Smooth muscle cell (in vitro differentiated cells): ENCODE measurements around the gene SERAC1. TPM values are rescaled to one million over a fixed set of nuclear protein-coding genes. Genes with fewer than 3 reads are reported as not detected.

Experiments used
- DNase-seq: peaks from one replicate; lab custom pipeline; 2025; ENCODE audit not compliant: unreplicated experiment; lab: John Stamatoyannopoulos, UW
- H2AFZ ChIP-seq: fragments of 200-600 bp; sonication (generic); 2 replicates; pipeline ENCODE4 v1.6.0; 2016; ENCODE audit warnings: antibody characterized with exemption, low read depth, mild to moderate bottlenecking
- H3F3A ChIP-seq: fragments of 200-600 bp; sonication (generic); 2 replicates; pipeline ENCODE4 v1.6.0; 2017; ENCODE audit warnings: antibody characterized with exemption, low read depth
- H3K27ac ChIP-seq: fragments of 200-600 bp; sonication (generic); 2 replicates; pipeline ENCODE4 v1.5.1; 2016; ENCODE audit warnings: low read depth, mild to moderate bottlenecking
- H3K27me3 ChIP-seq: fragments of 200-600 bp; sonication (generic); 2 replicates; pipeline ENCODE4 v1.6.1; 2016; ENCODE audit warnings: low read depth, mild to moderate bottlenecking
- H3K36me3 ChIP-seq: fragments of 200-600 bp; sonication (generic); 2 replicates; pipeline ENCODE4 v1.5.1; 2016; ENCODE audit warnings: low read depth
- H3K4me1 ChIP-seq: fragments of 200-600 bp; sonication (generic); 2 replicates; pipeline ENCODE4 v1.5.1; 2016; ENCODE audit warnings: low read depth
- H3K4me2 ChIP-seq: fragments of 200-600 bp; sonication (generic); 2 replicates; pipeline ENCODE4 v1.6.0; 2016; ENCODE audit warnings: mild to moderate bottlenecking
- H3K4me3 ChIP-seq: fragments of 200-600 bp; sonication (generic); 2 replicates; pipeline ENCODE4 v1.5.1; 2016; ENCODE audit warnings: mild to moderate bottlenecking
- H3K79me2 ChIP-seq: fragments of 200-600 bp; sonication (generic); 2 replicates; pipeline ENCODE4 v1.6.0; 2016; ENCODE audit warnings: low read depth, mild to moderate bottlenecking
- H3K9ac ChIP-seq: fragments of 200-600 bp; sonication (generic); 2 replicates; pipeline ENCODE4 v1.6.0; 2016; ENCODE audit warnings: low read depth
- H3K9me3 ChIP-seq: fragments of 200-600 bp; sonication (generic); replicated peaks from 2 replicates; pipeline ENCODE4 v1.5.1; 2016; ENCODE audit warnings: low read depth
- H4K20me1 ChIP-seq: fragments of 200-600 bp; sonication (generic); 2 replicates; pipeline ENCODE4 v1.6.0; 2016; ENCODE audit warnings: low read depth
- WGBS: methylation state at CpG from one replicate; pipeline ENCODE4 v1.1.7; 2016; ENCODE audit warnings: low lambda C conversion rate; 5-methylcytosine and 5-hydroxymethylcytosine counted together
- polyA plus RNA-seq: library from polyadenylated mRNA; unstranded; fragments of >200 nt; fragmentation: Nextera tagmentation; extraction: Ambion mirVana; gene quantifications from 2 replicates; pipeline ENCODE4 v1.2.1, GENCODE V29; 2016
- total RNA-seq: library from RNA; depleted of rRNA; stranded (reverse); fragments of >200 nt; gene quantifications from 2 replicates; pipeline ENCODE4 v1.2.3, GENCODE V29; 2014
- TF ChIP-seq, protein P1 (sequence below): fragments of 200-600 bp; sonication (generic); IDR thresholded peaks from 2 replicates; pipeline ENCODE4 v1.5.1; 2017; ENCODE audit warnings: borderline replicate concordance, mild to moderate bottlenecking, antibody characterized with exemption; ENCODE audit not compliant: insufficient read depth, poor library complexity, severe bottlenecking

The SERAC1 gene
- total and polyA plus RNA-seq, 2 experiments from 2014 or later = 2.6 to 5.6 TPM

DNA sequence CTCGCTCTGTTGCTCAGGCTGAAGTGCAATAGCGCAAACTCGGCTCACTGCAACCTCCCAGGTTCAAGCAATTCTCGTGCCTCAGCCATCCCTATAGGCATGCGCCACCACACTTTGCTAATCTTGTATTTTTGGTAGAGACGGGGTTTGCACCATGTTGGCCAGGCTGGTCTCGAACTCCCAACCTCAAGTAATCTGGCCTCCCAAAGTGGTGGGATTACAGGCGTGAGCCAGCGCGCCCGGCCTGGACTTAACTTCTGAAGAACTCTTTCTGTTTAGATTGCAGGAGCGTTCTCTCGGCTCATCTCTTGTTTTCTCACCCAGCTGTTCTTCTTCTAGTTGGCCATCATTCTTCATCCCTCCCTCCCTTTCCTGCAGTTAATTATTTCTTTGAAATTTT, 30.4 kb upstream of the SERAC1 start:
- H3K4me1 ChIP-seq = peaks cover 18% of the 10 kb centered on the region
- no peaks in the 10 kb centered on the region for H3K79me2 ChIP-seq
- no peaks in the 10 kb centered on the region for H4K20me1 ChIP-seq
- no peak for DNase-seq
- H2AFZ ChIP-seq = no peak overlapping the region
- no peaks in the 10 kb centered on the region for H3K9me3 ChIP-seq
- no peak overlapping the region for H3K9ac ChIP-seq
- TF ChIP-seq, protein P1, sequence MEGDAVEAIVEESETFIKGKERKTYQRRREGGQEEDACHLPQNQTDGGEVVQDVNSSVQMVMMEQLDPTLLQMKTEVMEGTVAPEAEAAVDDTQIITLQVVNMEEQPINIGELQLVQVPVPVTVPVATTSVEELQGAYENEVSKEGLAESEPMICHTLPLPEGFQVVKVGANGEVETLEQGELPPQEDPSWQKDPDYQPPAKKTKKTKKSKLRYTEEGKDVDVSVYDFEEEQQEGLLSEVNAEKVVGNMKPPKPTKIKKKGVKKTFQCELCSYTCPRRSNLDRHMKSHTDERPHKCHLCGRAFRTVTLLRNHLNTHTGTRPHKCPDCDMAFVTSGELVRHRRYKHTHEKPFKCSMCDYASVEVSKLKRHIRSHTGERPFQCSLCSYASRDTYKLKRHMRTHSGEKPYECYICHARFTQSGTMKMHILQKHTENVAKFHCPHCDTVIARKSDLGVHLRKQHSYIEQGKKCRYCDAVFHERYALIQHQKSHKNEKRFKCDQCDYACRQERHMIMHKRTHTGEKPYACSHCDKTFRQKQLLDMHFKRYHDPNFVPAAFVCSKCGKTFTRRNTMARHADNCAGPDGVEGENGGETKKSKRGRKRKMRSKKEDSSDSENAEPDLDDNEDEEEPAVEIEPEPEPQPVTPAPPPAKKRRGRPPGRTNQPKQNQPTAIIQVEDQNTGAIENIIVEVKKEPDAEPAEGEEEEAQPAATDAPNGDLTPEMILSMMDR = no peak
- H3F3A ChIP-seq = no peaks in the 10 kb centered on the region
- WGBS = 91% methylated on average over 13 of the region's 13 CpGs
- no peaks in the 10 kb centered on the region for H3K27me3 ChIP-seq
- H3K4me2 ChIP-seq = no peak overlapping the region
- no peak overlapping the region for H3K27ac ChIP-seq
- no peak overlapping the region for H3K4me3 ChIP-seq
- no peaks in the 10 kb centered on the region for H3K36me3 ChIP-seq

GRCh38 chr6:158194487-158195280, 26.6 kb upstream of the SERAC1 start:
- Histone ChIP-seq H3K4me1 (peaks cover 13% of the 10 kb centered on the region), H3F3A (no peaks in the 10 kb centered on the region), H3K9ac (no peak overlapping the region), H3K27me3 (no peaks in the 10 kb centered on the region), H2AFZ (no peak overlapping the region), H4K20me1 (no peaks in the 10 kb centered on the region), H3K27ac (no peak overlapping the region), H3K4me3 (no peak overlapping the region), H3K9me3 (no peaks in the 10 kb centered on the region), H3K79me2 (no peaks in the 10 kb centered on the region), H3K4me2 (no peak overlapping the region), H3K36me3 (no peaks in the 10 kb centered on the region)
- no peak for DNase-seq
- TF ChIP-seq, protein P1 = no peak
- WGBS = 66% methylated on average over 4 of the region's 4 CpGs

- Histone ChIP-seq H3K4me3 (no peak overlapping the region), H2AFZ (no peak overlapping the region), H3K27me3 (no peaks in the 10 kb centered on the region), H3K9ac (no peak overlapping the region), H3F3A (no peaks in the 10 kb centered on the region), H3K36me3 (no peaks in the 10 kb centered on the region), H3K9me3 (no peaks in the 10 kb centered on the region), H3K4me2 (no peak overlapping the region), H4K20me1 (peaks cover 5% of the 10 kb centered on the region), H3K79me2 (no peaks in the 10 kb centered on the region), H3K4me1 (peaks cover 13% of the 10 kb centered on the region), H3K27ac (no peak overlapping the region)
- DNase-seq = no peak
- WGBS = 92% methylated on average over 4 of the region's 4 CpGs
- TF ChIP-seq, protein P1 = no peak
Observed at GRCh38 chr6:158191761-158192160, 23.7 kb upstream of the SERAC1 start.

GRCh38 chr6:158191032-158191431, 23.0 kb upstream of the SERAC1 start:
- Histone ChIP-seq H3F3A (no peaks in the 10 kb centered on the region), H3K9ac (no peak overlapping the region), H3K27me3 (no peaks in the 10 kb centered on the region), H3K27ac (no peak overlapping the region), H3K4me2 (no peak overlapping the region), H3K9me3 (no peaks in the 10 kb centered on the region), H3K79me2 (no peaks in the 10 kb centered on the region), H3K36me3 (no peaks in the 10 kb centered on the region), H2AFZ (no peak overlapping the region), H4K20me1 (peaks cover 5% of the 10 kb centered on the region), H3K4me3 (no peak overlapping the region), H3K4me1 (peaks cover 13% of the 10 kb centered on the region)
- TF ChIP-seq, protein P1 = no peak
- DNase-seq = no peak
- 97% methylated on average over 1 of the region's 1 CpG for WGBS
